Stomach (tissue), 9 donors: ENCODE measurements around the gene PGPEP1. TPM values are rescaled to one million over a fixed set of nuclear protein-coding genes. Genes with fewer than 3 reads are reported as not detected.

Experiments
- DNase-seq, 2 donors: peaks; one replicate each; pipeline versions ENCODE4 v3.0.0 to v3.0.0-alpha.2; 2013 to 2019
- H3K27ac ChIP-seq, 5 donors: fragments of 200-600 bp in 4 of 5; sonication (generic) in 4 of 5; one replicate each; pipeline ENCODE4 v1.5.1; 2013 to 2019; ENCODE audit warnings: mild to moderate bottlenecking in 1 of 5, moderate library complexity in 1 of 5
- H3K27me3 ChIP-seq, 3 donors: fragments of 200-600 bp; sonication (generic); one replicate each; pipeline ENCODE4 v1.5.1; 2017 to 2019; ENCODE audit warnings: mixed run types in 1 of 3
- H3K36me3 ChIP-seq, 4 donors: fragments of 200-600 bp; sonication (generic); 1 replicate in 3 of 4; 2 replicates in 1 of 4; pipeline ENCODE4 v1.5.1; 2016 to 2019
- H3K4me1 ChIP-seq, 4 donors: fragments of 200-600 bp; sonication (generic); one replicate each; pipeline ENCODE4 v1.5.1; 2016 to 2019
- H3K4me3 ChIP-seq, 4 donors: fragments of 200-600 bp; sonication (generic) in 3 of 4; one replicate each; pipeline ENCODE4 v1.5.1; 2016 to 2019; ENCODE audit warnings: mild to moderate bottlenecking in 1 of 4
- H3K9me3 ChIP-seq, 4 donors: fragments of 200-600 bp; sonication (generic); one replicate each; pipeline ENCODE4 v1.5.1; 2016 to 2019
- EP300 ChIP-seq: sonication (generic); formaldehyde crosslinking; IDR thresholded peaks from one replicate; pipeline ENCODE4 v1.6.1; 2017; ENCODE audit warnings: antibody characterized with exemption
- POLR2A ChIP-seq, 4 donors: fragments of 450-650 bp; IDR thresholded peaks; one replicate each; pipeline ENCODE4 v1.6.1; 2016; ENCODE audit warnings: antibody characterized with exemption in 4 of 4, control low read depth in 2 of 4, mild to moderate bottlenecking in 1 of 4, moderate library complexity in 1 of 4
- POLR2AphosphoS5 ChIP-seq, 3 donors: sonication (generic); formaldehyde crosslinking; IDR thresholded peaks; one replicate each; pipeline ENCODE4 v1.6.1; 2016; ENCODE audit warnings: antibody characterized with exemption in 3 of 3
- WGBS, 5 donors: extraction: QIAGEN DNeasy Blood & Tissue Kit in 3 of 5; methylation state at CpG; one replicate each; pipeline versions ENCODE4 v1.1.5 to v1.1.7; 2013 to 2018; 5-methylcytosine and 5-hydroxymethylcytosine counted together
- intact Hi-C: fragments of 100-400 bp; cut with DNase I; formaldehyde crosslinking; loops from one replicate; pipeline ENCODE4 v1.15.1; 2023; ENCODE audit warnings: low total_unique reads
- polyA plus RNA-seq, 3 donors: library from polyadenylated mRNA; stranded (reverse); fragments of 200-250 nt; gene quantifications; one replicate each; pipeline ENCODE4 v1.2.3, GENCODE V29; 2013
- total RNA-seq, 5 donors: library from RNA; depleted of rRNA; stranded (reverse); fragments of >200 nt; gene quantifications; one replicate each; pipeline versions ENCODE4 v1.1.0 to v1.2.3, GENCODE V29; 2014 to 2016
- TF ChIP-seq, protein P1 (sequence below), 7 experiments: fragments of 450-650 bp in 4 of 7; fragments of 200-600 bp in 3 of 7; sonication (generic) in 3 of 7; IDR thresholded peaks; one replicate each; pipeline ENCODE4 v1.5.1; 2016 to 2019; ENCODE audit warnings: antibody characterized with exemption in 7 of 7, control low read depth in 2 of 7, mild to moderate bottlenecking in 1 of 7
- donor health status: healthy with polysubstance abuse.
- donor health status: Bipolar disorder and iron deficiency.
- donor health status: healthy.

Gene PGPEP1
- total and polyA plus RNA-seq, 8 donors, result 8.0 to 58.9 (median 26.0) TPM

DNA sequence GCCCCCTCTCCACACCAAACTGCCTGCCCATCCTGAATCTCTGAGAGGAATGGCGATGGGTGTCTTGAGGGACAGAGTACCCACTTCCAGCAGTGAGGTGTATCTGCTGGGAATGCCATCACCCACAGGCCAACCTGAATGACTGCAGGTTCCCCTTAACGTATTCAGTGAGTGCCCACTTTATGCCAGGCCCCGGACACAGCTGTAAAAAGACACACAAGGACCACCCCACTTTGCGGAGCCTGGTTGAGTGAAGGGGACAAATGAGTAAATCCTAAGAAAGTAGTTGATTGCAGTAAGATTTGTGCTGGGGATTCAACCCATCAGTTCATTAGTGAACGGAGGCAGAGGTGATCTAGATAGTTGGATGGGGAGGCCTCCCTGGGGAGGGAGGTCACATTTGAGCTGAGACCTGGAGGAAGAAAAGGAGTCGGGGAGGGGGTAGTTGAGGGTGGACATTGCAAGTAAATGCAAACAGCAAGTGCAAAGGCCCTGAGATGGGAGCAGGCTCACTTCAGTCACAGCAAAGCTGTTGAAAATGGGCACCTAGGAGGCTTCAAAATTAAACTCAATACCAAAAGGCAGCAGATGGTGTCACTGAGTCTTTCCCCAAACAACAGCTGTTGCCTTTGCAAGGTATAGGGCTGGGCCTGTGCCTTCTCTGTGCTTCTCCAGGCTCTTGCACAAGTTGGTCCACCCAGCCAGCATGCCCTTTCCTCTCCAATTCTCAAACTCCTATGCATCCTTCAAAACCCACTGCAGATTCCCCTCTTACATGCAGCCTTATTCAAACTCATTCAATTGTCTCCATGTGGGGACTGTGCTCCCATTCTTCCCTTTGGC is 49.9 kb downstream of the PGPEP1 start:
- TF ChIP-seq POLR2A (IDR thresholded peaks at IDR 0.05) (no peak), POLR2AphosphoS5 (IDR thresholded peaks at IDR 0.05) (peak in 1 of 3 donors; percentile 9)
- peaks cover 0 to 14% (median 0%) of the 10 kb centered on the region in 3 donors for H3K27me3 ChIP-seq
- no peaks in the 10 kb centered on the region for H3K9me3 ChIP-seq
- no peak overlapping the region for H3K4me3 ChIP-seq
- H3K27ac ChIP-seq, result no peak overlapping the region
- intact Hi-C loops, result loop anchor here (10.0 kb wide), 1 partner anchor 45 kb away; the partner anchor contains the start of gene PGPEP1
- no peak for DNase-seq
- WGBS, 5 donors, result 76 to 98% (median 88%) methylated on average over 6 of the region's 6 CpGs
- peaks cover 26 to 69% (median 50%) of the 10 kb centered on the region in 4 donors for H3K4me1 ChIP-seq
- H3K36me3 ChIP-seq, result peaks cover 0 to 13% (median 0%) of the 10 kb centered on the region in 4 donors

DNA sequence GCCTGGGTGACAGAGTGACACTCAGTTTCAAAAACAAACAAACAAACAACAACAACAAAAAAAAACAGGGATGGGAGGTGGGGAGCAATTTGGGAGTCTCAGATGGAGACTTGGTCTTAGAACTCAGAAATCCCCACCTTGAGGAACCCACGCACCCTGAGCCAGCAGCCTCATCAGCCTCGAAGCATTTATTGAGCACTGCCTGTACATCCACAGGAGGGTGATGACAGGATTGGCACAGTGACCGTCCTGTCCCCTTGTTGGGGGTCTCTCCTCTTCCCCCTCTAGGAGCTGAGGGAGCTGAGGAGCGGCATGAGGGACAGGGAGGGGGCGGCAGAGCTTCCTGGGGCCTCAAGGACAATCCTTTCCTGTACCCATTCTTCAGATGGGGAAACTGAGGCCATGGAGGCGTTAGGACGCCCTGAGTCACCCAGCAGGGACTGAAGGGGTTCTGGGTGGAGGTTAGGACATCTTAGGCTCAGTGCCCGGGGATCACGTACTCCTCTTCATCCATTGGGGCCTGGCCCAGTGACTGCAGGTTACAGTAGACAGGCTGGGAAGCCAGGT is 51.2 kb downstream of the PGPEP1 start:
- no peak for DNase-seq
- Histone ChIP-seq H3K4me3 (no peak overlapping the region), H3K4me1 (peaks cover 20 to 59% (median 40%) of the 10 kb centered on the region in 4 donors), H3K36me3 (peaks cover 0 to 13% (median 0%) of the 10 kb centered on the region in 4 donors), H3K27me3 (peaks cover 0 to 11% (median 0%) of the 10 kb centered on the region in 3 donors), H3K9me3 (no peaks in the 10 kb centered on the region), H3K27ac (peak overlapping the region in 3 of 5 donors; percentile 31 to 81 (median 72))
- intact Hi-C loops, result loop anchor here (10.0 kb wide), 1 partner anchor 47 kb away; the partner anchor contains the start of gene PGPEP1
- 79 to 89% (median 81%) methylated on average over 7 to 9 of the region's 9 CpGs for WGBS, 5 donors
- TF ChIP-seq POLR2AphosphoS5 (IDR thresholded peaks at IDR 0.05) (peak in 1 of 3 donors; percentile 3), EP300 (no peak), POLR2A (IDR thresholded peaks at IDR 0.05) (no peak)
- TF ChIP-seq, protein P1, sequence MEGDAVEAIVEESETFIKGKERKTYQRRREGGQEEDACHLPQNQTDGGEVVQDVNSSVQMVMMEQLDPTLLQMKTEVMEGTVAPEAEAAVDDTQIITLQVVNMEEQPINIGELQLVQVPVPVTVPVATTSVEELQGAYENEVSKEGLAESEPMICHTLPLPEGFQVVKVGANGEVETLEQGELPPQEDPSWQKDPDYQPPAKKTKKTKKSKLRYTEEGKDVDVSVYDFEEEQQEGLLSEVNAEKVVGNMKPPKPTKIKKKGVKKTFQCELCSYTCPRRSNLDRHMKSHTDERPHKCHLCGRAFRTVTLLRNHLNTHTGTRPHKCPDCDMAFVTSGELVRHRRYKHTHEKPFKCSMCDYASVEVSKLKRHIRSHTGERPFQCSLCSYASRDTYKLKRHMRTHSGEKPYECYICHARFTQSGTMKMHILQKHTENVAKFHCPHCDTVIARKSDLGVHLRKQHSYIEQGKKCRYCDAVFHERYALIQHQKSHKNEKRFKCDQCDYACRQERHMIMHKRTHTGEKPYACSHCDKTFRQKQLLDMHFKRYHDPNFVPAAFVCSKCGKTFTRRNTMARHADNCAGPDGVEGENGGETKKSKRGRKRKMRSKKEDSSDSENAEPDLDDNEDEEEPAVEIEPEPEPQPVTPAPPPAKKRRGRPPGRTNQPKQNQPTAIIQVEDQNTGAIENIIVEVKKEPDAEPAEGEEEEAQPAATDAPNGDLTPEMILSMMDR (IDR thresholded peaks at IDR 0.05), result no peak

DNA sequence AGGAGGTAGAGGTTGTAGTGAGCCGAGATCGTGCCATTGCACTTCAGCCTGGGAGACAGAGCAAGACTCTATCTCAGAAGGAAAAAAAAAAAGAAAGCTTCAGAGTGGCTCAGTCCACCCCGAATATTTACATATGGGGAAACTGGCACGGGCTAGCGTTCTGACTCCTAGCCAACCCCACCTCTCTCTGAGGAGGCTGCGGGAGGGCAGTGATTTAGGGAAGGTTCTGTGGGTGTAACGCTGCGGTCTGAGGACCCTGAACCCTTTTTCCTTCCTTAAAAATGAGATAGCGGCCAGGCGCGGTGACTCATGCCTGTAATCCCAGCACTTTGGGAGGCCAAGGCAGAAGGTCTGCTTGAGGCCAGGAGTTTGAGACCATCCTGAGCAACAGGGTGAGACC is 52.0 kb downstream of the PGPEP1 start:
- Histone ChIP-seq H3K27me3 (peaks cover 0 to 16% (median 7%) of the 10 kb centered on the region in 3 donors), H3K27ac (peak overlapping the region; percentile 1 to 81 (median 46)), H3K36me3 (peaks cover 0 to 13% (median 0%) of the 10 kb centered on the region in 4 donors), H3K4me3 (peak overlapping the region in 1 of 4 donors; percentile 3), H3K4me1 (peaks cover 25 to 59% (median 45%) of the 10 kb centered on the region in 4 donors), H3K9me3 (no peaks in the 10 kb centered on the region)
- TF ChIP-seq, protein P1 (IDR thresholded peaks at IDR 0.05), result no peak
- TF ChIP-seq EP300 (no peak), POLR2A (IDR thresholded peaks at IDR 0.05) (no peak), POLR2AphosphoS5 (IDR thresholded peaks at IDR 0.05) (peak in 2 of 3 donors; percentile 27 to 67)
- peak in 1 of 2 donors; percentile 86 for DNase-seq
- intact Hi-C loops, result loop anchor here (10.0 kb wide), 1 partner anchor 48 kb away; the partner anchor contains the start of gene PGPEP1
- 15 to 49% (median 26%) methylated on average over 11 of the region's 11 CpGs for WGBS, 5 donors

DNA sequence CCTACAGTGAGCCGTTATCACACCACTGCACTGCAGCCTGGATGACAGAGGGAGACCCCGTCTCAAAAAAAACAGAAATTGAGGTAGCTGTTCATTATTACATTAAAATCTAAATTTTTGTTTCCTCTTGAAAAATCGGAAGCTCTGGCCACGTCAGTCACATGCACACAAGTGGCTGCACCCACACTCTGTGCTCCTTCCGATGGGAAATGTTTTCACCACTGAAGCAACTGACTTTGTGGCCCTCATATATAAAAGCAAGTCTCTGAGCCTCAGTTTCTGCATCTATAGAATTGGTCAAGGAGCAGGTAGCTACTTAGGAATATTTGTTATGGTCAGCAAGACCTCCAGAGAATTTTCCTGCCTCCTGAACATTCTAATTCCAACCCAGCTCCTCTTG is 52.5 kb downstream of the PGPEP1 start:
- 53 to 64% (median 58%) methylated on average over 5 of the region's 5 CpGs for WGBS, 5 donors
- Histone ChIP-seq H3K27ac (peak overlapping the region; percentile 1 to 81 (median 46)), H3K36me3 (peaks cover 0 to 13% (median 0%) of the 10 kb centered on the region in 4 donors), H3K9me3 (no peaks in the 10 kb centered on the region), H3K27me3 (peaks cover 0 to 21% (median 7%) of the 10 kb centered on the region in 3 donors), H3K4me3 (peak overlapping the region in 2 of 4 donors; percentile 8 to 45), H3K4me1 (peaks cover 26 to 59% (median 47%) of the 10 kb centered on the region in 4 donors)
- no peak for TF ChIP-seq POLR2AphosphoS5 (IDR thresholded peaks at IDR 0.05)
- no peak for DNase-seq
- intact Hi-C loops, result loop anchor here (10.0 kb wide), 1 partner anchor 48 kb away; the partner anchor contains the start of gene PGPEP1

DNA sequence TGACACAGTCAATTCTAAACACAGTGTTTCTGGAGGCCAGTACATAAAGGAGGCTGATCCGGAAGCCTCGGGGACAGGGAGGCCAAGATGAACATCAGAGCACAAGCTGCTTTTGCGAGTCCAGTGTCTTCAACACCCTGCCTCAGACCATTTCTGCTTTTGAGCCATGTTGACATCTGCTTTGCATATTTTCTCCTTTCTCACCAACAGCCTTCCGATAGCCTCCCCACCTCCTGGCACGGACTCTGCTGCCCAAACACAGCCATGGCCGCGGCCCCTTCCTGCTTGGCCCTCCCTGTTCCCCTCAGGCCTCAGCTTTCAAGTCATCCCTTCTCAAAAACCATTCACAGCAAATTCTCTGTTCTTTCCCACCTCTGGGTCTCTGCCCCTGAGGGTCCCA is 53.4 kb downstream of the PGPEP1 start:
- 20 to 54% (median 31%) methylated on average over 7 of the region's 7 CpGs for WGBS, 5 donors
- TF ChIP-seq POLR2A (IDR thresholded peaks at IDR 0.05), result no peak
- TF ChIP-seq EP300, result no peak
- TF ChIP-seq POLR2AphosphoS5 (IDR thresholded peaks at IDR 0.05), result peak in 1 of 3 donors; percentile 56
- H3K27me3 ChIP-seq, result peaks cover 0 to 25% (median 7%) of the 10 kb centered on the region in 3 donors
- peak overlapping the region in 2 of 4 donors; percentile 29 to 45 for H3K4me3 ChIP-seq
- peaks cover 19 to 59% (median 44%) of the 10 kb centered on the region in 4 donors for H3K4me1 ChIP-seq
- DNase-seq, result peak in 1 of 2 donors; percentile 76
- H3K9me3 ChIP-seq, result no peaks in the 10 kb centered on the region
- intact Hi-C loops, result loop anchor here (10.0 kb wide), 1 partner anchor 49 kb away; the partner anchor contains the start of gene PGPEP1
- peaks cover 0 to 10% (median 0%) of the 10 kb centered on the region in 4 donors for H3K36me3 ChIP-seq
- peak overlapping the region in 4 of 5 donors; percentile 31 to 81 (median 59) for H3K27ac ChIP-seq
